Endothelial cell (in vitro differentiated cells): ENCODE data around the gene C1QC. TPM values are rescaled to one million over a fixed set of nuclear protein-coding genes. Genes with fewer than 3 reads are reported as not detected.

Source experiments
- DNase-seq: peaks from one replicate; pipeline ENCODE4 v3.0.0; 2021; ENCODE audit warnings: low spot score
- H3K27ac Mint-ChIP-seq: one replicate; pipeline ENCODE4 v1.8.0; 2021; ENCODE audit warnings: mixed read lengths, inconsistent platforms; ENCODE audit not compliant: unreplicated experiment
- H3K27me3 Mint-ChIP-seq: one replicate; pipeline ENCODE4 v1.8.0; 2021; ENCODE audit warnings: mild to moderate bottlenecking, moderate library complexity, mixed read lengths, inconsistent platforms; ENCODE audit not compliant: unreplicated experiment
- H3K36me3 Mint-ChIP-seq: one replicate; pipeline ENCODE4 v1.8.0; 2021; ENCODE audit warnings: mild to moderate bottlenecking, low read depth, mixed read lengths, inconsistent platforms; ENCODE audit not compliant: unreplicated experiment
- H3K4me1 Mint-ChIP-seq: one replicate; pipeline ENCODE4 v1.8.0; 2021; ENCODE audit warnings: mild to moderate bottlenecking, mixed read lengths, inconsistent platforms; ENCODE audit not compliant: unreplicated experiment
- H3K4me3 Mint-ChIP-seq: one replicate; pipeline ENCODE4 v1.8.0; 2021; ENCODE audit warnings: mild to moderate bottlenecking, mixed read lengths, inconsistent platforms; ENCODE audit not compliant: unreplicated experiment
- H3K9me3 Mint-ChIP-seq: one replicate; pipeline ENCODE4 v1.8.0; 2021; ENCODE audit warnings: mixed read lengths, inconsistent platforms; ENCODE audit not compliant: unreplicated experiment
- total RNA-seq: library from RNA; stranded (reverse); fragmentation: NEBNext Ultra II Directional; extraction: Animal tissue kit (Norgen Biotek cat#: 25700); gene quantifications from one replicate; pipeline ENCODE4 v1.2.1, GENCODE V29; 2021; ENCODE audit not compliant: unreplicated experiment
- TF ChIP-seq, protein P1 (sequence below): fragments of 200-600 bp; sonication (generic); IDR thresholded peaks from one replicate; pipeline ENCODE4 v1.5.0; 2021; ENCODE audit warnings: antibody characterized with exemption; ENCODE audit not compliant: unreplicated experiment

C1QC gene
- total RNA-seq, 1 donor from 2014 or later = not detected

DNA sequence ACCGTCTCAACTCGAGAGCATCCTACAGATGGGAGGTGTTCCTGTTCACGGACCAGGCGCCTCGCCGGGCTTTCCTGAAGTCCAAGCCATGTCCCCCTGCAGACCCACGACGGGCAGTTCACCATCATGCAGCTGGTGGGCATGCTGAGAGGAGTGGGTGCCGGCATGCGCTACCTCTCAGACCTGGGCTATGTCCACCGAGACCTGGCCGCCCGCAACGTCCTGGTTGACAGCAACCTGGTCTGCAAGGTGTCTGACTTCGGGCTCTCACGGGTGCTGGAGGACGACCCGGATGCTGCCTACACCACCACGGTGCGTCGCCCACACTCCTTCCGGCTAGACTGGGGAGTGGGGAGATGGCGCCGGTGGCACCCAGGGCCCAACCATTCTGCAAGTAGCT lies 44.7 kb upstream of the C1QC start:
- TF ChIP-seq, protein P1, sequence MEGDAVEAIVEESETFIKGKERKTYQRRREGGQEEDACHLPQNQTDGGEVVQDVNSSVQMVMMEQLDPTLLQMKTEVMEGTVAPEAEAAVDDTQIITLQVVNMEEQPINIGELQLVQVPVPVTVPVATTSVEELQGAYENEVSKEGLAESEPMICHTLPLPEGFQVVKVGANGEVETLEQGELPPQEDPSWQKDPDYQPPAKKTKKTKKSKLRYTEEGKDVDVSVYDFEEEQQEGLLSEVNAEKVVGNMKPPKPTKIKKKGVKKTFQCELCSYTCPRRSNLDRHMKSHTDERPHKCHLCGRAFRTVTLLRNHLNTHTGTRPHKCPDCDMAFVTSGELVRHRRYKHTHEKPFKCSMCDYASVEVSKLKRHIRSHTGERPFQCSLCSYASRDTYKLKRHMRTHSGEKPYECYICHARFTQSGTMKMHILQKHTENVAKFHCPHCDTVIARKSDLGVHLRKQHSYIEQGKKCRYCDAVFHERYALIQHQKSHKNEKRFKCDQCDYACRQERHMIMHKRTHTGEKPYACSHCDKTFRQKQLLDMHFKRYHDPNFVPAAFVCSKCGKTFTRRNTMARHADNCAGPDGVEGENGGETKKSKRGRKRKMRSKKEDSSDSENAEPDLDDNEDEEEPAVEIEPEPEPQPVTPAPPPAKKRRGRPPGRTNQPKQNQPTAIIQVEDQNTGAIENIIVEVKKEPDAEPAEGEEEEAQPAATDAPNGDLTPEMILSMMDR = no peak
- Mint-ChIP-seq H3K27ac (no peak overlapping the region), H3K27me3 (peaks cover 6% of the 10 kb centered on the region), H3K36me3 (no peaks in the 10 kb centered on the region), H3K9me3 (no peaks in the 10 kb centered on the region), H3K4me1 (no peaks in the 10 kb centered on the region), H3K4me3 (no peak overlapping the region)
- no peak for DNase-seq

DNA sequence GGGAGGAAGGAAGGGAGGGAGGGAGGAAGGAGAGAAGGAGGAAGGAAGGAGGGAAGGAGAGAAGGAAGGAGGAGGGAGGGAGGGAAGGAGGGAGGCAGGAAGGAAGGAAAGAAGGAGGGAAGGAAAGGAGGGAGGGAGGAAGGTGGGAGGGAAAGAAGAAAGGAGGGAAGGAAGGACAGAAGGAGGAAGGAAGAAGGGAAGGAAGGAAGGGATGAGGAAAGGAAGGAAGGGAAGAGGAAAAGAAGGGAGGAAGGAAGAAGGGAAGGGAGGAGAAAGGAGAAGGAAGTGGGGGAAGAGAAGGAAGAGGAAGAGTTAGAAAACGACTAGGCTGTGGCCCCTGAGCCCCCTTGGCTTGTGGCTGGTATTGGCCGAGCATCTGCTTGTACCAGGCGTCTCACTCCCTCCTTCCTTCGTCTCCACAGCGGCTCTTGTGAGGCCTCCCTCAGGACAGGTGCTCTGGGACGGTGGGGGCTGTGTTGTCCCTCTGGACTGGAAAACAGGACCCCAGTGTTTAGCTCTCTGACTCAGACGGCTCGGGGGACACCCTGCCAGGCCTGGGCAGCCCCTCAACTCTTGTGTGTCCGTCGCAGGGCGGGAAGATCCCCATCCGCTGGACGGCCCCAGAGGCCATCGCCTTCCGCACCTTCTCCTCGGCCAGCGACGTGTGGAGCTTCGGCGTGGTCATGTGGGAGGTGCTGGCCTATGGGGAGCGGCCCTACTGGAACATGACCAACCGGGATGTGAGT lies 43.2 kb upstream of the C1QC start:
- Mint-ChIP-seq H3K4me3 (no peak overlapping the region), H3K4me1 (no peaks in the 10 kb centered on the region), H3K27ac (no peak overlapping the region), H3K9me3 (no peaks in the 10 kb centered on the region), H3K36me3 (no peaks in the 10 kb centered on the region), H3K27me3 (peaks cover 4% of the 10 kb centered on the region)
- no peak for DNase-seq
- TF ChIP-seq, protein P1 = no peak

DNA sequence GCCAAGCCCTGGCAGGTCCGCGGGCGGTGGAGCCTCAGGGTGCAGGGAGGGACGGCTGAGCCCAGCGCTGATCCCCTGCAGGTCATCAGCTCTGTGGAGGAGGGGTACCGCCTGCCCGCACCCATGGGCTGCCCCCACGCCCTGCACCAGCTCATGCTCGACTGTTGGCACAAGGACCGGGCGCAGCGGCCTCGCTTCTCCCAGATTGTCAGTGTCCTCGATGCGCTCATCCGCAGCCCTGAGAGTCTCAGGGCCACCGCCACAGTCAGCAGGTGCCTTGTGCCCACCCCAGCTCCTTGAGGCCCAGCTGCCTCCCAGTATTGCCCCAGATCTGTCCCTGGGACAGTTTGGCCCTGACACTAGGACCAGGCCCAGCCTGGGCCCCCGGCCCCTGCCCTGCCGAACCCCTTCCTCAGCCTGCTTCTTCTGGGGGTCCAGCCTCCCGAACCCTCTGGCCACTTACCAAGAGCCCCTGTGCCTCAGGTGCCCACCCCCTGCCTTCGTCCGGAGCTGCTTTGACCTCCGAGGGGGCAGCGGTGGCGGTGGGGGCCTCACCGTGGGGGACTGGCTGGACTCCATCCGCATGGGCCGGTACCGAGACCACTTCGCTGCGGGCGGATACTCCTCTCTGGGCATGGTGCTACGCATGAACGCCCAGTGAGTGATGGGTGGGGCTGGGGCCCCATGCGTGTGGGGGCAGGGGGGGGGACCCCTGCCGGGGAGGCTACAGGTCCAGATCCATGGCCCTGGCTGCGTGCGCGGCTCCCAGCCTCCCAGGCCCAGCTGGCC lies 42.4 kb upstream of the C1QC start:
- H3K4me3 Mint-ChIP-seq = no peak overlapping the region
- no peak for DNase-seq
- H3K27me3 Mint-ChIP-seq = no peaks in the 10 kb centered on the region
- H3K9me3 Mint-ChIP-seq = no peaks in the 10 kb centered on the region
- H3K27ac Mint-ChIP-seq = no peak overlapping the region
- TF ChIP-seq, protein P1 = no peak
- no peaks in the 10 kb centered on the region for H3K36me3 Mint-ChIP-seq
- H3K4me1 Mint-ChIP-seq = no peaks in the 10 kb centered on the region

DNA sequence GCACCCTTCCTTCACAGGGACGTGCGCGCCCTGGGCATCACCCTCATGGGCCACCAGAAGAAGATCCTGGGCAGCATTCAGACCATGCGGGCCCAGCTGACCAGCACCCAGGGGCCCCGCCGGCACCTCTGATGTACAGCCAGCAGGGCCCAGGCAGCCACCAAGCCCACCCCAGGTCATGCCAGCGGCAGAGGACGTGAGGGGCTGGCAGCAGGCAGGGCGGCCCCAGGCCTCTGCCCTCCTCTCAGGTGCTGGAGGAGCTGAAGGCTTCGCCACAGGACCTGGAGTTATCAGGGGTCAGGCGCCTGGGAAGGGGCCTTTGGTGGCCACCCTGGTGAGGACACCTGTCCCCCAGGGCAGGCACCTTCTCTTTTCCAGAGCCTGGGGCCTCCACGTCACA lies 41.8 kb upstream of the C1QC start:
- no peaks in the 10 kb centered on the region for H3K4me1 Mint-ChIP-seq
- H3K4me3 Mint-ChIP-seq = no peak overlapping the region
- TF ChIP-seq, protein P1 = no peak
- no peaks in the 10 kb centered on the region for H3K36me3 Mint-ChIP-seq
- no peak for DNase-seq
- no peaks in the 10 kb centered on the region for H3K9me3 Mint-ChIP-seq
- H3K27me3 Mint-ChIP-seq = no peaks in the 10 kb centered on the region
- H3K27ac Mint-ChIP-seq = no peak overlapping the region
